Measurements from ENCODE around the gene APOBEC3G. TPM values are rescaled to one million over a fixed set of nuclear protein-coding genes. Genes with fewer than 3 reads are reported as not detected.
"Not testable (repeated sequence)": the region's sequence is repeated elsewhere in the genome, so short reads cannot be mapped to it uniquely, and the experiment has no call there.

APOBEC3G gene
- total and polyA plus RNA-seq, 2 donors from 2014 or later: 4.8 to 12.5 TPM

- no peaks in the 10 kb centered on the region for H3K9me3 ChIP-seq (ENCODE audit: control insufficient read depth in 2 of 3, insufficient read depth in 1 of 3, low read length in 3 of 3)
- H3K9ac ChIP-seq (ENCODE audit: low read length in 3 of 3): no peak overlapping the region
- no peak overlapping the region for H3K27ac ChIP-seq (ENCODE audit: low read depth in 2 of 2, low read length in 2 of 2)
- H3K27me3 ChIP-seq (ENCODE audit: control insufficient read depth, insufficient read depth, low read length): no peaks in the 10 kb centered on the region
- DNase-seq: peak in 1 of 5 donors; percentile 12
- no peaks in the 10 kb centered on the region for H3K4me1 ChIP-seq (ENCODE audit: control insufficient read depth in 2 of 3, insufficient read depth in 2 of 3, low read depth in 1 of 3, low read length in 3 of 3)
- no peak overlapping the region for H3K4me3 ChIP-seq (ENCODE audit: low read length in 3 of 3)
- no peaks in the 10 kb centered on the region for H3K36me3 ChIP-seq (ENCODE audit: control insufficient read depth in 2 of 3, insufficient read depth in 3 of 3, low read length in 3 of 3)
- FAIRE-seq: no peak
- intact Hi-C loops (cut with DNase I): no loop called here
- TF ChIP-seq CTCF (IDR thresholded peaks at IDR 0.05; ENCODE audit: borderline replicate concordance, extremely low read depth, insufficient read depth): no peak
Measured at GRCh38 chr22:39068033-39068785, 8.9 kb upstream of the APOBEC3G start.

- FAIRE-seq (no peak), DNase-seq (peak in 1 of 5 donors; percentile 10)
- H3K9me3 ChIP-seq (ENCODE audit: control insufficient read depth in 2 of 3, insufficient read depth in 1 of 3, low read length in 3 of 3): no peaks in the 10 kb centered on the region
Measured at GRCh38 chr22:39070186-39070585, 6.9 kb upstream of the APOBEC3G start.

GRCh38 chr22:39072581-39072981 is 4.5 kb upstream of the APOBEC3G start:
- H3K4me1 ChIP-seq (ENCODE audit: control insufficient read depth in 2 of 3, insufficient read depth in 2 of 3, low read depth in 1 of 3, low read length in 3 of 3); H3K36me3 ChIP-seq (ENCODE audit: control insufficient read depth in 2 of 3, insufficient read depth in 3 of 3, low read length in 3 of 3); H3K27me3 ChIP-seq (ENCODE audit: control insufficient read depth, insufficient read depth, low read length); FAIRE-seq; H3K27ac ChIP-seq (ENCODE audit: low read depth in 2 of 2, low read length in 2 of 2); H3K9me3 ChIP-seq (ENCODE audit: control insufficient read depth in 2 of 3, insufficient read depth in 1 of 3, low read length in 3 of 3); intact Hi-C loops (cut with DNase I); H3K4me3 ChIP-seq (ENCODE audit: low read length in 3 of 3); H3K9ac ChIP-seq (ENCODE audit: low read length in 3 of 3): not testable (repeated sequence)
- peak in 1 of 5 donors; percentile 35 for DNase-seq

More at GRCh38 chr22:39070186-39070585, 6.9 kb upstream of the APOBEC3G start:
- Histone ChIP-seq H3K36me3 (ENCODE audit: control insufficient read depth in 2 of 3, insufficient read depth in 3 of 3, low read length in 3 of 3) (no peaks in the 10 kb centered on the region), H3K4me1 (ENCODE audit: control insufficient read depth in 2 of 3, insufficient read depth in 2 of 3, low read depth in 1 of 3, low read length in 3 of 3) (no peaks in the 10 kb centered on the region), H3K9ac (ENCODE audit: low read length in 3 of 3) (no peak overlapping the region), H3K27ac (ENCODE audit: low read depth in 2 of 2, low read length in 2 of 2) (no peak overlapping the region), H3K27me3 (ENCODE audit: control insufficient read depth, insufficient read depth, low read length) (no peaks in the 10 kb centered on the region), H3K4me3 (ENCODE audit: low read length in 3 of 3) (no peak overlapping the region)
- no peak for TF ChIP-seq CTCF (IDR thresholded peaks at IDR 0.05; ENCODE audit: borderline replicate concordance, extremely low read depth, insufficient read depth)
- intact Hi-C loops (cut with DNase I): no loop called here

- TF ChIP-seq CTCF (IDR thresholded peaks at IDR 0.05; ENCODE audit: borderline replicate concordance, extremely low read depth, insufficient read depth): no peak
- no peak overlapping the region for H3K4me3 ChIP-seq (ENCODE audit: low read length in 3 of 3)
- H3K4me1 ChIP-seq (ENCODE audit: control insufficient read depth in 2 of 3, insufficient read depth in 2 of 3, low read depth in 1 of 3, low read length in 3 of 3): peaks cover 0 to 4% (median 3%) of the 10 kb centered on the region in 3 donors
- H3K36me3 ChIP-seq (ENCODE audit: control insufficient read depth in 2 of 3, insufficient read depth in 3 of 3, low read length in 3 of 3): no peaks in the 10 kb centered on the region
- no peak for FAIRE-seq
- no peaks in the 10 kb centered on the region for H3K9me3 ChIP-seq (ENCODE audit: control insufficient read depth in 2 of 3, insufficient read depth in 1 of 3, low read length in 3 of 3)
- intact Hi-C loops (cut with DNase I): no loop called here
- no peak overlapping the region for H3K9ac ChIP-seq (ENCODE audit: low read length in 3 of 3)
- H3K27ac ChIP-seq (ENCODE audit: low read depth in 2 of 2, low read length in 2 of 2): no peak overlapping the region
- no peaks in the 10 kb centered on the region for H3K27me3 ChIP-seq (ENCODE audit: control insufficient read depth, insufficient read depth, low read length)
- DNase-seq: no peak
Measured at GRCh38 chr22:39073981-39074380, 3.1 kb upstream of the APOBEC3G start.

GRCh38 chr22:39076155-39077025 is 685 bp upstream of the APOBEC3G start:
- H3K27me3 ChIP-seq (ENCODE audit: control insufficient read depth, insufficient read depth, low read length); H3K9ac ChIP-seq (ENCODE audit: low read length in 3 of 3); H3K36me3 ChIP-seq (ENCODE audit: control insufficient read depth in 2 of 3, insufficient read depth in 3 of 3, low read length in 3 of 3); FAIRE-seq; H3K27ac ChIP-seq (ENCODE audit: low read depth in 2 of 2, low read length in 2 of 2); intact Hi-C loops (cut with DNase I); H3K9me3 ChIP-seq (ENCODE audit: control insufficient read depth in 2 of 3, insufficient read depth in 1 of 3, low read length in 3 of 3); H3K4me1 ChIP-seq (ENCODE audit: control insufficient read depth in 2 of 3, insufficient read depth in 2 of 3, low read depth in 1 of 3, low read length in 3 of 3); H3K4me3 ChIP-seq (ENCODE audit: low read length in 3 of 3): not testable (repeated sequence)
- DNase-seq: peak in 1 of 5 donors; percentile 59
